ENCODE results near the gene COL23A1. TPM values are rescaled to one million over a fixed set of nuclear protein-coding genes. Genes with fewer than 3 reads are reported as not detected.

COL23A1 gene
- total and polyA plus RNA-seq, 4 donors: 0.76 to 4.4 (median 1.3) TPM

GRCh38 chr5:178223828-178224335 is 366.3 kb downstream of the COL23A1 start:
- H3K27me3 ChIP-seq (ENCODE audit: control insufficient read depth in 3 of 3, insufficient read depth in 3 of 3, low read length in 2 of 3): no peaks in the 10 kb centered on the region
- 69 to 76% methylated on average over 13 of the region's 13 CpGs for WGBS, 2 donors
- TF ChIP-seq CTCF (IDR thresholded peaks at IDR 0.05; ENCODE audit: control extremely low read depth, extremely low read depth): no peak
- peaks cover 2 to 39% (median 28%) of the 10 kb centered on the region in 4 donors for H3K36me3 ChIP-seq (ENCODE audit: control insufficient read depth in 4 of 4, insufficient read depth in 4 of 4, low read length in 4 of 4)
- no peak for ATAC-seq (ENCODE audit: insufficient read depth, low FRiP score)
- no peak overlapping the region for H3K4me3 ChIP-seq
- H3K9ac ChIP-seq (ENCODE audit: insufficient read depth in 1 of 2, low read length in 2 of 2): no peak overlapping the region
- DNase-seq: peak; percentile 46 to 70 (median 63)
- H3K4me1 ChIP-seq (ENCODE audit: control insufficient read depth in 5 of 5, insufficient read depth in 5 of 5, low read length in 5 of 5): peaks cover 0 to 13% (median 5%) of the 10 kb centered on the region in 5 donors
- peaks cover 0 to 6% (median under 1%) of the 10 kb centered on the region in 4 donors for H3K9me3 ChIP-seq (ENCODE audit: control insufficient read depth in 4 of 4, insufficient read depth in 3 of 4, low read length in 3 of 4)
- H3K27ac ChIP-seq (ENCODE audit: low read depth in 1 of 2, low read length in 1 of 2): no peak overlapping the region

- Histone ChIP-seq H3K4me3 (no peak overlapping the region), H3K4me1 (ENCODE audit: control insufficient read depth in 5 of 5, insufficient read depth in 5 of 5, low read length in 5 of 5) (peaks cover 0 to 13% (median 5%) of the 10 kb centered on the region in 5 donors), H3K27me3 (ENCODE audit: control insufficient read depth in 3 of 3, insufficient read depth in 3 of 3, low read length in 2 of 3) (no peaks in the 10 kb centered on the region), H3K36me3 (ENCODE audit: control insufficient read depth in 4 of 4, insufficient read depth in 4 of 4, low read length in 4 of 4) (peaks cover 3 to 35% (median 25%) of the 10 kb centered on the region in 4 donors), H3K9ac (ENCODE audit: insufficient read depth in 1 of 2, low read length in 2 of 2) (no peak overlapping the region), H3K9me3 (ENCODE audit: control insufficient read depth in 4 of 4, insufficient read depth in 3 of 4, low read length in 3 of 4) (peaks cover 0 to 6% (median under 1%) of the 10 kb centered on the region in 4 donors), H3K27ac (ENCODE audit: low read depth in 1 of 2, low read length in 1 of 2) (no peak overlapping the region)
- ATAC-seq (ENCODE audit: insufficient read depth, low FRiP score) (no peak), DNase-seq (no peak)
- no peak for TF ChIP-seq CTCF (IDR thresholded peaks at IDR 0.05; ENCODE audit: control extremely low read depth, extremely low read depth)
- WGBS, 2 donors: 78 to 83% methylated on average over 5 of the region's 5 CpGs
Observed at GRCh38 chr5:178223196-178223773, 366.9 kb downstream of the COL23A1 start.

GRCh38 chr5:178222292-178222691 is 367.9 kb downstream of the COL23A1 start:
- Histone ChIP-seq H3K4me1 (ENCODE audit: control insufficient read depth in 5 of 5, insufficient read depth in 5 of 5, low read length in 5 of 5) (peaks cover 0 to 13% (median 5%) of the 10 kb centered on the region in 5 donors), H3K4me3 (no peak overlapping the region), H3K9me3 (ENCODE audit: control insufficient read depth in 4 of 4, insufficient read depth in 3 of 4, low read length in 3 of 4) (peaks cover 0 to 2% (median under 1%) of the 10 kb centered on the region in 4 donors), H3K36me3 (ENCODE audit: control insufficient read depth in 4 of 4, insufficient read depth in 4 of 4, low read length in 4 of 4) (peaks cover 4 to 27% (median 18%) of the 10 kb centered on the region in 4 donors), H3K27ac (ENCODE audit: low read depth in 1 of 2, low read length in 1 of 2) (no peak overlapping the region), H3K27me3 (ENCODE audit: control insufficient read depth in 3 of 3, insufficient read depth in 3 of 3, low read length in 2 of 3) (no peaks in the 10 kb centered on the region), H3K9ac (ENCODE audit: insufficient read depth in 1 of 2, low read length in 2 of 2) (no peak overlapping the region)
- no peak for TF ChIP-seq CTCF (IDR thresholded peaks at IDR 0.05; ENCODE audit: control extremely low read depth, extremely low read depth)
- WGBS, 2 donors: 97% methylated on average over 15 of the region's 15 CpGs
- ATAC-seq (ENCODE audit: insufficient read depth, low FRiP score) (no peak), DNase-seq (no peak)
